ENCODE data around the gene GLT8D2.
A peak's percentile ranks its signal among the peaks of the same experiment; 100 is the strongest.

Gene GLT8D2

GRCh38 chr12:103965255-103965589, 84.8 kb downstream of the GLT8D2 start:
- peak overlapping the region; percentile 97 for H3K4me3 ChIP-seq (ENCODE audit: low read length)
- no peak for TF ChIP-seq CTCF (conservative IDR thresholded peaks at IDR 0.05; ENCODE audit: low read length)
- no peak for DNase-seq (ENCODE audit: low read depth)

- H3K4me3 ChIP-seq (ENCODE audit: low read length), result peak overlapping the region; percentile 97
- no peak for DNase-seq (ENCODE audit: low read depth)
- TF ChIP-seq CTCF (conservative IDR thresholded peaks at IDR 0.05; ENCODE audit: low read length), result no peak
Measured at GRCh38 chr12:103964805-103965204, 85.2 kb downstream of the GLT8D2 start.

GRCh38 chr12:103962493-103962892, 87.5 kb downstream of the GLT8D2 start:
- no peak overlapping the region for H3K4me3 ChIP-seq (ENCODE audit: low read length)
- no peak for TF ChIP-seq CTCF (conservative IDR thresholded peaks at IDR 0.05; ENCODE audit: low read length)
- DNase-seq (ENCODE audit: low read depth), result no peak

GRCh38 chr12:103960616-103961227, 89.3 kb downstream of the GLT8D2 start:
- no peak for DNase-seq (ENCODE audit: low read depth)
- no peak for TF ChIP-seq CTCF (conservative IDR thresholded peaks at IDR 0.05; ENCODE audit: low read length)

GRCh38 chr12:103958621-103959020, 91.4 kb downstream of the GLT8D2 start:
- TF ChIP-seq CTCF (conservative IDR thresholded peaks at IDR 0.05; ENCODE audit: low read length), result no peak
- no peak overlapping the region for H3K4me3 ChIP-seq (ENCODE audit: low read length)
- no peak for DNase-seq (ENCODE audit: low read depth)

More at GRCh38 chr12:103960616-103961227, 89.3 kb downstream of the GLT8D2 start:
- no peak overlapping the region for H3K4me3 ChIP-seq (ENCODE audit: low read length)

GRCh38 chr12:103957865-103958388, 92.1 kb downstream of the GLT8D2 start:
- no peak overlapping the region; the same call in 1 of the 2 replicates for H3K4me3 ChIP-seq (ENCODE audit: low read length)
- TF ChIP-seq CTCF (conservative IDR thresholded peaks at IDR 0.05; ENCODE audit: low read length), result no peak
- DNase-seq (ENCODE audit: low read depth), result no peak

GRCh38 chr12:103956509-103957027, 93.4 kb downstream of the GLT8D2 start:
- TF ChIP-seq CTCF (conservative IDR thresholded peaks at IDR 0.05; ENCODE audit: low read length), result no peak
- H3K4me3 ChIP-seq (ENCODE audit: low read length), result peak overlapping the region; percentile 86
- DNase-seq (ENCODE audit: low read depth), result no peak

Measured in AG10803 (cell line).